GM19397 (cell line): ENCODE results near the gene FNIP2.
"Not testable (repeated sequence)": the region's sequence is repeated elsewhere in the genome, so short reads cannot be mapped to it uniquely, and the experiment has no call there.

Experiments
- ATAC-seq: cut with Tn5 transposase; IDR thresholded peaks from one replicate; pipeline ENCODE4 v1.9.1; 2021; ENCODE audit warnings: mild to moderate bottlenecking, moderate library complexity; ENCODE audit not compliant: unreplicated experiment

FNIP2 gene

GRCh38 chr4:158788516-158788915 lies 19.7 kb downstream of the FNIP2 start:
- no peak for ATAC-seq

GRCh38 chr4:158789853-158790252 lies 21.0 kb downstream of the FNIP2 start:
- no peak for ATAC-seq

GRCh38 chr4:158793021-158793420 lies 24.2 kb downstream of the FNIP2 start:
- no peak for ATAC-seq

GRCh38 chr4:158793430-158793829 lies 24.6 kb downstream of the FNIP2 start:
- ATAC-seq: not testable (repeated sequence)

- no peak for ATAC-seq
These were observed 27.7 kb downstream of the FNIP2 start for GRCh38 chr4:158796370-158797140.

- ATAC-seq: no peak
These were observed 29.2 kb downstream of the FNIP2 start for GRCh38 chr4:158798062-158798461.

- ATAC-seq: no peak
These were observed 30.4 kb downstream of the FNIP2 start for GRCh38 chr4:158799013-158799770.

- no peak for ATAC-seq
These were observed 31.0 kb downstream of the FNIP2 start for GRCh38 chr4:158799856-158800255.

- no peak for ATAC-seq
These were observed 32.2 kb downstream of the FNIP2 start for GRCh38 chr4:158801066-158801465.

GRCh38 chr4:158801677-158802076 lies 32.9 kb downstream of the FNIP2 start:
- no peak for ATAC-seq

GRCh38 chr4:158802914-158803313 lies 34.1 kb downstream of the FNIP2 start:
- ATAC-seq: no peak

- no peak for ATAC-seq
These were observed 37.0 kb downstream of the FNIP2 start for GRCh38 chr4:158805635-158806471.

- ATAC-seq: no peak
These were observed 38.9 kb downstream of the FNIP2 start for GRCh38 chr4:158807691-158808090.

GRCh38 chr4:158808399-158808798 lies 39.6 kb downstream of the FNIP2 start:
- no peak for ATAC-seq

GRCh38 chr4:158809208-158809607 lies 40.4 kb downstream of the FNIP2 start:
- not testable (repeated sequence) for ATAC-seq

- peak; percentile 59 for ATAC-seq
These were observed 41.0 kb downstream of the FNIP2 start for GRCh38 chr4:158809611-158810486.

GRCh38 chr4:158810487-158811215 lies 41.8 kb downstream of the FNIP2 start:
- ATAC-seq: no peak

GRCh38 chr4:158811216-158811540 lies 42.4 kb downstream of the FNIP2 start:
- no peak for ATAC-seq

- no peak for ATAC-seq
These were observed 42.9 kb downstream of the FNIP2 start for GRCh38 chr4:158811704-158812103.

- ATAC-seq: no peak
These were observed 43.3 kb downstream of the FNIP2 start for GRCh38 chr4:158812133-158812532.
